HCT116 (cell line): ENCODE data around the gene SLC6A6. TPM values are rescaled to one million over a fixed set of nuclear protein-coding genes. Genes with fewer than 3 reads are reported as not detected.

Source experiments
- ATAC-seq: fragments of 200-7000 bp; cut with Tn5 transposase; 2 replicates; pipeline ENCODE4 v1.9.1; 2020; ENCODE audit warnings: mild to moderate bottlenecking, moderate library complexity
- BruUV-seq: library from RNA; stranded (reverse); fragments of 400-500 nt; replicated peaks from 2 replicates; lab custom pipeline; 2021; lab: Mats Ljungman, UMichigan
- CTCF ChIA-PET: fragments of 300-600 bp; sonication (Branson Sonifier 250); formaldehyde crosslinking; loops from one replicate; lab custom pipeline; 2021; ENCODE audit warnings: antibody characterized with exemption; lab: Charles Lee
- POLR2A ChIA-PET: fragments of 300-600, 350-600 bp; sonication (Branson Sonifier 250); formaldehyde crosslinking; loops from one replicate; lab custom pipeline; 2021; ENCODE audit warnings: antibody characterized with exemption; lab: Charles Lee
- RAD21 ChIA-PET, 2 experiments: fragments of 300-600 bp; sonication (Branson Sonifier 250); formaldehyde crosslinking; loops; one replicate each; lab custom pipeline; 2023; ENCODE audit warnings: low total read pairs in 2 of 2; ENCODE audit not compliant: uncharacterized antibody in 2 of 2, unreplicated experiment in 2 of 2, low non-redundant PET in 1 of 2; lab: Charles Lee
- DNase-seq: peaks from one replicate; pipeline ENCODE4 v3.0.0-alpha.2; 2010; ENCODE audit warnings: low read depth, low spot score
- H2AFZ ChIP-seq: fragments of 200-600 bp; shearing (Covaris generic), sonication (generic); 2 replicates; pipeline ENCODE4 v1.6.1; 2017; ENCODE audit warnings: low read depth, mixed run types, mixed read lengths, antibody characterized with exemption, low read length; ENCODE audit not compliant: poor library complexity, severe bottlenecking
- H3K27ac ChIP-seq: 2 replicates; pipeline ENCODE4 v1.5.1; 2012; ENCODE audit warnings: low read depth, low read length
- H3K27me3 ChIP-seq: fragments of 200-600 bp; sonication (generic); 2 replicates; pipeline ENCODE4 v1.6.1; 2016; ENCODE audit warnings: mixed run types, low read length, mixed read lengths; ENCODE audit not compliant: insufficient read depth
- H3K36me3 ChIP-seq, 2 experiments: fragments of 200-500 bp in 1 of 2; fragments of 200-600 bp in 1 of 2; sonication (Bioruptor generic) in 1 of 2; sonication (generic) in 1 of 2; 2 replicates each; pipeline versions ENCODE4 v1.5.1 to v1.6.1; 2014 to 2016; ENCODE audit warnings: low read length in 2 of 2, inconsistent platforms in 1 of 2, mixed read lengths in 1 of 2, mixed run types in 1 of 2; ENCODE audit not compliant: insufficient read depth in 2 of 2, control insufficient read depth in 1 of 2
- H3K4me1 ChIP-seq, 2 experiments: fragments of 200-600 bp in 1 of 2; sonication (generic) in 1 of 2; 2 replicates each; pipeline versions ENCODE4 v1.5.1 to v1.6.1; 2012 to 2017; ENCODE audit warnings: low read length in 2 of 2, inconsistent platforms in 1 of 2, mild to moderate bottlenecking in 1 of 2, mixed read lengths in 1 of 2, mixed run types in 1 of 2, moderate library complexity in 1 of 2; ENCODE audit not compliant: insufficient read depth in 2 of 2, control insufficient read depth in 1 of 2
- H3K4me2 ChIP-seq: fragments of 200-600 bp; sonication (generic); 2 replicates; pipeline ENCODE4 v1.6.1; 2017; ENCODE audit warnings: mixed run types, low read length, mixed read lengths
- H3K4me3 ChIP-seq, 2 experiments: fragments of 200-600 bp in 1 of 2; sonication (generic) in 1 of 2; replicated peaks in 1 of 2; 2 replicates each; pipeline ENCODE4 v1.5.1; 2011 to 2016; ENCODE audit warnings: low read length in 2 of 2, control low read depth in 1 of 2, low read depth in 1 of 2, mild to moderate bottlenecking in 1 of 2, mixed read lengths in 1 of 2, mixed run types in 1 of 2
- H3K79me2 ChIP-seq: fragments of 200-600 bp; sonication (generic); 2 replicates; pipeline ENCODE4 v1.6.1; 2017; ENCODE audit warnings: mild to moderate bottlenecking, mixed run types, low read length, moderate library complexity, mixed read lengths; ENCODE audit not compliant: insufficient read depth
- H3K9ac ChIP-seq: fragments of 200-600 bp; sonication (generic); 2 replicates; pipeline ENCODE4 v1.6.1; 2016; ENCODE audit warnings: low read length, mixed read lengths
- H3K9me2 ChIP-seq: fragments of 200-600 bp; sonication (generic), shearing (Covaris generic); 2 replicates; pipeline ENCODE4 v1.6.1; 2017; ENCODE audit warnings: mixed run types, mild to moderate bottlenecking, moderate library complexity; ENCODE audit not compliant: insufficient read depth
- H3K9me3 ChIP-seq, 2 experiments: fragments of 200-500 bp in 1 of 2; fragments of 200-600 bp in 1 of 2; sonication (Bioruptor generic) in 1 of 2; sonication (generic) in 1 of 2; 2 replicates each; pipeline ENCODE4 v1.6.1; 2014 to 2017; ENCODE audit warnings: low read length in 2 of 2, mixed read lengths in 2 of 2, inconsistent platforms in 1 of 2, low read depth in 1 of 2, mild to moderate bottlenecking in 1 of 2, mixed run types in 1 of 2, moderate library complexity in 1 of 2; ENCODE audit not compliant: control insufficient read depth in 1 of 2, insufficient read depth in 1 of 2
- H4K20me1 ChIP-seq: fragments of 200-600 bp; sonication (generic), shearing (Covaris generic); 2 replicates; pipeline ENCODE4 v1.6.1; 2017; ENCODE audit warnings: mixed run types, mild to moderate bottlenecking, moderate library complexity; ENCODE audit not compliant: insufficient read depth
- CBX3 ChIP-seq: IDR thresholded peaks from 2 replicates; pipeline ENCODE4 v1.6.1; 2012; ENCODE audit warnings: low read depth
- EGR1 ChIP-seq: IDR thresholded peaks from 2 replicates; pipeline ENCODE4 v1.6.1; 2012; ENCODE audit warnings: low read depth
- EZH2 ChIP-seq: fragments of 200-600 bp; sonication (generic); IDR thresholded peaks from 2 replicates; pipeline ENCODE4 v1.6.1; 2017; ENCODE audit warnings: antibody characterized with exemption, mixed run types
- FOSL1 ChIP-seq: IDR thresholded peaks from 2 replicates; pipeline ENCODE4 v1.6.1; 2012; ENCODE audit warnings: low read depth
- RAD21 ChIP-seq: IDR thresholded peaks from 2 replicates; pipeline ENCODE4 v1.6.1; 2012; ENCODE audit warnings: low read depth, mild to moderate bottlenecking
- SIN3A ChIP-seq: IDR thresholded peaks from 2 replicates; pipeline ENCODE4 v1.6.1; 2012; ENCODE audit warnings: low read depth
- SRF ChIP-seq: IDR thresholded peaks from 2 replicates; pipeline ENCODE4 v1.6.1; 2012; ENCODE audit warnings: low read depth
- ZNF274 ChIP-seq: fragments of 200-500 bp; sonication (Bioruptor generic); IDR thresholded peaks from 2 replicates; pipeline ENCODE4 v1.6.1; 2014; ENCODE audit warnings: mild to moderate bottlenecking, low read depth, low read length, inconsistent platforms
- intact Hi-C: fragments of 100-400 bp; cut with micrococcal nuclease; formaldehyde crosslinking; loops from 2 replicates; pipeline ENCODE4 v1.10.0; 2022
- total RNA-seq: library from RNA; stranded (reverse); gene quantifications from one replicate; pipeline ENCODE4 v1.2.1, GENCODE V29; 2021; ENCODE audit not compliant: unreplicated experiment
- TF ChIP-seq, protein P1 (sequence below): IDR thresholded peaks from 2 replicates; pipeline ENCODE4 v1.6.1; 2012; ENCODE audit warnings: low read depth
- TF ChIP-seq, protein P2 (sequence below): IDR thresholded peaks from 2 replicates; pipeline ENCODE4 v1.6.1; 2012
- TF ChIP-seq, protein P3 (sequence below), 3 experiments: fragments of 200-600 bp in 1 of 3; sonication (generic) in 1 of 3; IDR thresholded peaks in 2 of 3; conservative IDR thresholded peaks in 1 of 3; 2 replicates each; pipeline ENCODE4 v1.5.1; 2012 to 2017; ENCODE audit warnings: low read depth in 2 of 3, low read length in 2 of 3, antibody characterized with exemption in 1 of 3, borderline replicate concordance in 1 of 3, control low read depth in 1 of 3, mild to moderate bottlenecking in 1 of 3, mixed read lengths in 1 of 3, mixed run types in 1 of 3, moderate library complexity in 1 of 3; ENCODE audit not compliant: insufficient read depth in 1 of 3

The SLC6A6 gene
- total RNA-seq, 1 experiment from 2014 or later, result 36.3 TPM

DNA sequence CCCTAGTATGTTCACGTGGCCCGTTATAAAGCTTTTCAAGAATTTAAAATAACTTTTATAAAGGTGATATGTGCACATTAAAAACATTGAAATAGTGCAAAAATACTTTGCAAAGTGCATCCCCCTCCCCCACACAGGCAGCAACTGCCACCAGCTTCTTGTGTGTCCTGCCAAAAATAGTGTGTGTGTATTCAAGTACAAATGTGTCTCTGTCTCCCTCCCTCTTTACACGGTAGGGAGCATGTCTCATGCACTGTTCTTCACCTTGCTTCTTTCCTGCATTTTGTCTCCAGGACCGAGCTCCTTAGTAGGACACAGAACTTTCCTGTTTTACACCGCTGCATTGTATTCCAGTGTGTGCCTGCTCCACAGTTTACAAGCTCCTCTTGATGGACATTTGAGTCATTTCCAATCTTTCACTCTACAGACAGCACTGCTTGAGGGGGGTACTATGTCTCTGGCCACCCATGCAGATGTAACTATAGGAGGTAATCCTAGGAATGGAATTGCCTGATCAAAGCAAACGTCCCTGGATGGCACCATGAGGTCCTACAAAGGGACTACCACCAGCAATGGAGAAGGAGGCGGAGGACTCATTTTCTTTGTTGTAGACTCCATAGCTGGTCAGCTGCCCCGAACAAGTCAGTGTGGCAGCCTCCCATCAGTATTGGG lies 52.4 kb downstream of the SLC6A6 start (continued):
- no peak for TF ChIP-seq RAD21

DNA sequence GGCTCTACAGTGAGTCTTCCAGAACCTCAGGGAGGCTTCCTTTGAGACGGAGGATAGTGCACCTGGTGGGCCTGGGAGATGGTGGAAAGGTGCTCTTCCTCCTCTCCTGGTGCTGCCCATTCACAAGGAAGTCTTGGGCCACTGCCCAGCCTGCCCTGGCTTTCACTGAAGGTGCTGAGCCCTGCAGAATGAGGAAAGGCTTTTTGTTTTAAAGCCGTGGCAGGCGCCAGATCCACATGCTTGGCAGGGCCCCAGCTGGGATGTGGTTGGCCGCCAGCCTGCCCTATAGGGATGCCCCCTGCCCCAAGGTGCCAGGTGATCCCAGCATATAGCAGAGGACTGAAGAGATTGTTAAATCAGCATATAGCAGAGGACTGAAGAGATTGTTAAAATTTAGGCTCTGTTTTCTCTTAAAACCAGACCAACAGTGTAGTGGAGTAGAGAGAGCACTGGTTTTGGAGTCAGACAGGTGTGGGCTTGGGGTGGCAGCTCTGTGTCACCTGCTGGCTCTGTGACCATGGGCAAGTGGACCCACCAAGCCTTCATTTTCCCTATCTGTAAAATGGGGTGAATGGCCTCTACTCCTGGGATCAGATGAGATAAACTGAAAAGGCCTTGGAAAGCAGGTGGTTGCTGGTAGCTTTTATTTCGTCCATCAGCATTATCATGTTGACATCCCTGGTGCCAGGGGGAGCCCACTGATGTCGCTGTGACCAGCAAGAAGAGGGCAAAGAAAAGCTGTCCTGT lies 53.3 kb downstream of the SLC6A6 start:
- H3K4me1 ChIP-seq, result peaks cover 23 to 32% of the 10 kb centered on the region in 2 experiments
- BruUV-seq, result no TSS peak
- CTCF ChIA-PET, result no interaction called here

DNA sequence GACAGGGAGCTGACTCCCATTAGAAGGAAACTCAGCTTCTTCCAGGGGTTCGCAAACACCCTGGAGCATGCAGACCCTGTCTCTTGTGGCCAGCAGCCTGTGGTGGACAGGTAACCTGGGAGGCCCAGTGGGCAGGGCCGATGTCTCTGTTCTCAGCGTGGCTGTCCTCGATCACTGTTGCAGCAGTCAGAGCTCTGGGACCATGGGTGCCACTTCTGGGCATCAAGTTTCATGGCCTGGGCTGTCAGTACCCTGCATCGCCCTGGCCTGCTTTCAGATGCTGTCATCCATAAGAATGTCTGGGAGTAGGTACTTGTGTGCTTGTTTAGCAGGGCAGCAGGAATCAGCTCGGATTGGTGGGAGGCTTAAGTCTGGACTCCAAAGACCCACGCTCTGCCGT lies 54.4 kb downstream of the SLC6A6 start:
- RAD21 ChIA-PET, result no interaction called here
- Histone ChIP-seq H3K27me3 (no peaks in the 10 kb centered on the region), H3K9ac (no peak overlapping the region), H3K27ac (no peak overlapping the region), H4K20me1 (no peaks in the 10 kb centered on the region), H3K36me3 (peaks cover 5 to 24% of the 10 kb centered on the region in 2 experiments; a peak in 3 of 4 replicates), H3K4me1 (peaks cover 19 to 22% of the 10 kb centered on the region in 2 experiments), H3K79me2 (no peaks in the 10 kb centered on the region), H2AFZ (no peak overlapping the region), H3K4me2 (no peak overlapping the region), H3K9me2 (no peaks in the 10 kb centered on the region), H3K9me3 (no peaks in the 10 kb centered on the region), H3K4me3 (no peak overlapping the region)
- intact Hi-C loops, result no loop called here
- no TSS peak for BruUV-seq
- no peak for DNase-seq
- ATAC-seq, result no peak
- CTCF ChIA-PET, result no interaction called here
- POLR2A ChIA-PET, result no interaction called here
- TF ChIP-seq SIN3A, result no peak
- no peak for TF ChIP-seq EGR1
- no peak for TF ChIP-seq EZH2
- TF ChIP-seq, protein P1, sequence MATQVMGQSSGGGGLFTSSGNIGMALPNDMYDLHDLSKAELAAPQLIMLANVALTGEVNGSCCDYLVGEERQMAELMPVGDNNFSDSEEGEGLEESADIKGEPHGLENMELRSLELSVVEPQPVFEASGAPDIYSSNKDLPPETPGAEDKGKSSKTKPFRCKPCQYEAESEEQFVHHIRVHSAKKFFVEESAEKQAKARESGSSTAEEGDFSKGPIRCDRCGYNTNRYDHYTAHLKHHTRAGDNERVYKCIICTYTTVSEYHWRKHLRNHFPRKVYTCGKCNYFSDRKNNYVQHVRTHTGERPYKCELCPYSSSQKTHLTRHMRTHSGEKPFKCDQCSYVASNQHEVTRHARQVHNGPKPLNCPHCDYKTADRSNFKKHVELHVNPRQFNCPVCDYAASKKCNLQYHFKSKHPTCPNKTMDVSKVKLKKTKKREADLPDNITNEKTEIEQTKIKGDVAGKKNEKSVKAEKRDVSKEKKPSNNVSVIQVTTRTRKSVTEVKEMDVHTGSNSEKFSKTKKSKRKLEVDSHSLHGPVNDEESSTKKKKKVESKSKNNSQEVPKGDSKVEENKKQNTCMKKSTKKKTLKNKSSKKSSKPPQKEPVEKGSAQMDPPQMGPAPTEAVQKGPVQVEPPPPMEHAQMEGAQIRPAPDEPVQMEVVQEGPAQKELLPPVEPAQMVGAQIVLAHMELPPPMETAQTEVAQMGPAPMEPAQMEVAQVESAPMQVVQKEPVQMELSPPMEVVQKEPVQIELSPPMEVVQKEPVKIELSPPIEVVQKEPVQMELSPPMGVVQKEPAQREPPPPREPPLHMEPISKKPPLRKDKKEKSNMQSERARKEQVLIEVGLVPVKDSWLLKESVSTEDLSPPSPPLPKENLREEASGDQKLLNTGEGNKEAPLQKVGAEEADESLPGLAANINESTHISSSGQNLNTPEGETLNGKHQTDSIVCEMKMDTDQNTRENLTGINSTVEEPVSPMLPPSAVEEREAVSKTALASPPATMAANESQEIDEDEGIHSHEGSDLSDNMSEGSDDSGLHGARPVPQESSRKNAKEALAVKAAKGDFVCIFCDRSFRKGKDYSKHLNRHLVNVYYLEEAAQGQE, result no peak
- TF ChIP-seq, protein P2, sequence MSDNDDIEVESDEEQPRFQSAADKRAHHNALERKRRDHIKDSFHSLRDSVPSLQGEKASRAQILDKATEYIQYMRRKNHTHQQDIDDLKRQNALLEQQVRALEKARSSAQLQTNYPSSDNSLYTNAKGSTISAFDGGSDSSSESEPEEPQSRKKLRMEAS, result no peak
- TF ChIP-seq RAD21, result no peak
- TF ChIP-seq CBX3, result no peak
- TF ChIP-seq, protein P3, sequence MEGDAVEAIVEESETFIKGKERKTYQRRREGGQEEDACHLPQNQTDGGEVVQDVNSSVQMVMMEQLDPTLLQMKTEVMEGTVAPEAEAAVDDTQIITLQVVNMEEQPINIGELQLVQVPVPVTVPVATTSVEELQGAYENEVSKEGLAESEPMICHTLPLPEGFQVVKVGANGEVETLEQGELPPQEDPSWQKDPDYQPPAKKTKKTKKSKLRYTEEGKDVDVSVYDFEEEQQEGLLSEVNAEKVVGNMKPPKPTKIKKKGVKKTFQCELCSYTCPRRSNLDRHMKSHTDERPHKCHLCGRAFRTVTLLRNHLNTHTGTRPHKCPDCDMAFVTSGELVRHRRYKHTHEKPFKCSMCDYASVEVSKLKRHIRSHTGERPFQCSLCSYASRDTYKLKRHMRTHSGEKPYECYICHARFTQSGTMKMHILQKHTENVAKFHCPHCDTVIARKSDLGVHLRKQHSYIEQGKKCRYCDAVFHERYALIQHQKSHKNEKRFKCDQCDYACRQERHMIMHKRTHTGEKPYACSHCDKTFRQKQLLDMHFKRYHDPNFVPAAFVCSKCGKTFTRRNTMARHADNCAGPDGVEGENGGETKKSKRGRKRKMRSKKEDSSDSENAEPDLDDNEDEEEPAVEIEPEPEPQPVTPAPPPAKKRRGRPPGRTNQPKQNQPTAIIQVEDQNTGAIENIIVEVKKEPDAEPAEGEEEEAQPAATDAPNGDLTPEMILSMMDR (IDR thresholded peaks at IDR 0.05 in 2 of 3, conservative IDR thresholded peaks at IDR 0.05 in 1 of 3; ENCODE audit: borderline replicate concordance in 1 of 3, insufficient read depth in 1 of 3, low read depth in 2 of 3, low read length in 2 of 3), result no peak
- no peak for TF ChIP-seq SRF
- no peak for TF ChIP-seq ZNF274
- no peak for TF ChIP-seq FOSL1

More for the DNA sequence above, 53.3 kb downstream of the SLC6A6 start:
- H3K36me3 ChIP-seq, result peaks cover 5 to 24% of the 10 kb centered on the region in 2 experiments; a peak in 3 of 4 replicates
- ChIA-PET POLR2A (no interaction called here), RAD21 (interaction anchor here in 1 of 2 experiments (0.8 kb wide), 1 partner anchor 190 kb away, joined by 3 read pairs; no protein-coding TSS in a partner anchor)
- H3K27me3 ChIP-seq, result no peaks in the 10 kb centered on the region
- H4K20me1 ChIP-seq, result no peaks in the 10 kb centered on the region
- H3K27ac ChIP-seq, result no peak overlapping the region
- no peak overlapping the region for H2AFZ ChIP-seq
- DNase-seq (no peak), ATAC-seq (no peak)
- H3K9me3 ChIP-seq, result no peaks in the 10 kb centered on the region
- intact Hi-C loops, result no loop called here
- H3K79me2 ChIP-seq, result no peaks in the 10 kb centered on the region
- no peak overlapping the region for H3K4me3 ChIP-seq
- H3K4me2 ChIP-seq, result no peak overlapping the region
- no peak overlapping the region for H3K9ac ChIP-seq
- TF ChIP-seq FOSL1, result no peak
- H3K9me2 ChIP-seq, result no peaks in the 10 kb centered on the region
